Measurements from ENCODE around the gene EFL1. TPM values are rescaled to one million over a fixed set of nuclear protein-coding genes. Genes with fewer than 3 reads are reported as not detected.
"Not testable (repeated sequence)": the region's sequence is repeated elsewhere in the genome, so short reads cannot be mapped to it uniquely, and the experiment has no call there.

EFL1 gene
- total RNA-seq, 1 donor from 2014 or later, result 13.8 TPM

DNA sequence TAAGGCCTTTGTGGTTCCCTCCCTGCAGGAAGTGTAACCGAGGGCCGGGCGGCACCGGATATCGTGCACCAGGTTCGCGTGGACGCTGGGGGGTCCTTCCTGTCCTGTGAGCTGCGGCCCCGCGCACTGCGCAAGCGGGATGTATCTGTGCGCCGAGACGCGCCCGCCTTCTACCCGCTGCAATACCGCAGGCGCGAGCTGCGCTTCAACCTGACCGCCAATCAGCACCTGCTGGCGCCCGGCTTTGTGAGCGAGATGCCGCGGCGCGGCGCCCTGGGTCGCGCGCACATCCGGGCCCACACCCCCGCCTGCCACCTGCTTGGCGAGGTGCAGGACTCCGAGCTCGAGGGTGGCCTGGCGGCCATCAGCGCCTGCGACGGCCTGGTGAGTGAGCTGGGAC is 36.0 kb upstream of the EFL1 start:
- no peaks in the 10 kb centered on the region for H3K9me3 ChIP-seq
- DNase-seq, result peak; percentile 58

DNA sequence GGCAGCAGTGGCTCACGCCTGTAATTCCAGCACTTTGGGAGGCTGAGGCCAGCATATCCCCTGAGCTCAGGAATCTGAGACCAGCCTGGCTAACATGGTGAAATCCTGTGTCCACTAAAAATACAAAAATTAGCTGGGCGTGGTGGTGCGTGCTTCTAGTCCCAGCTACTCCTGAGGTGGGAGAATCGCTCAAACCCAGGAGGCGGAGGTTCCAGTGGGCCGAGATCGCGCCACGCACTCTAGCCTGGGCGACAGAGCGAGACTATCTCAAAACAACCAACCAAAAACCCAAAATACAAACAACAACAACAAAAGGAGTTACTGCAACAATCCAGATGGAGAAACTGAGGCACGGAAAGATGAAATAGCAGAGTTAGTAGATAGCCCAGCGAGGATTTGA is 35.5 kb upstream of the EFL1 start:
- no peaks in the 10 kb centered on the region for H3K36me3 ChIP-seq
- ATAC-seq (no peak), DNase-seq (peak; percentile 17)
- no peak overlapping the region for H3K4me3 ChIP-seq
- no peaks in the 10 kb centered on the region for H3K4me1 ChIP-seq
- no peak overlapping the region for H3K27ac ChIP-seq
- H3K27me3 ChIP-seq, result no peaks in the 10 kb centered on the region
- no peaks in the 10 kb centered on the region for H3K9me3 ChIP-seq
- intact Hi-C loops (cut with DNase I), result no loop called here
- TF ChIP-seq, protein P1, sequence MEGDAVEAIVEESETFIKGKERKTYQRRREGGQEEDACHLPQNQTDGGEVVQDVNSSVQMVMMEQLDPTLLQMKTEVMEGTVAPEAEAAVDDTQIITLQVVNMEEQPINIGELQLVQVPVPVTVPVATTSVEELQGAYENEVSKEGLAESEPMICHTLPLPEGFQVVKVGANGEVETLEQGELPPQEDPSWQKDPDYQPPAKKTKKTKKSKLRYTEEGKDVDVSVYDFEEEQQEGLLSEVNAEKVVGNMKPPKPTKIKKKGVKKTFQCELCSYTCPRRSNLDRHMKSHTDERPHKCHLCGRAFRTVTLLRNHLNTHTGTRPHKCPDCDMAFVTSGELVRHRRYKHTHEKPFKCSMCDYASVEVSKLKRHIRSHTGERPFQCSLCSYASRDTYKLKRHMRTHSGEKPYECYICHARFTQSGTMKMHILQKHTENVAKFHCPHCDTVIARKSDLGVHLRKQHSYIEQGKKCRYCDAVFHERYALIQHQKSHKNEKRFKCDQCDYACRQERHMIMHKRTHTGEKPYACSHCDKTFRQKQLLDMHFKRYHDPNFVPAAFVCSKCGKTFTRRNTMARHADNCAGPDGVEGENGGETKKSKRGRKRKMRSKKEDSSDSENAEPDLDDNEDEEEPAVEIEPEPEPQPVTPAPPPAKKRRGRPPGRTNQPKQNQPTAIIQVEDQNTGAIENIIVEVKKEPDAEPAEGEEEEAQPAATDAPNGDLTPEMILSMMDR (IDR thresholded peaks at IDR 0.05), result no peak

More for the DNA sequence above, 36.0 kb upstream of the EFL1 start:
- H3K36me3 ChIP-seq, result no peaks in the 10 kb centered on the region
- no peak overlapping the region for H3K4me3 ChIP-seq
- intact Hi-C loops (cut with DNase I), result no loop called here
- no peak overlapping the region for H3K27ac ChIP-seq
- ATAC-seq, result peak; percentile 12
- TF ChIP-seq, protein P1 (IDR thresholded peaks at IDR 0.05), result no peak
- no peaks in the 10 kb centered on the region for H3K4me1 ChIP-seq
- H3K27me3 ChIP-seq, result no peaks in the 10 kb centered on the region

DNA sequence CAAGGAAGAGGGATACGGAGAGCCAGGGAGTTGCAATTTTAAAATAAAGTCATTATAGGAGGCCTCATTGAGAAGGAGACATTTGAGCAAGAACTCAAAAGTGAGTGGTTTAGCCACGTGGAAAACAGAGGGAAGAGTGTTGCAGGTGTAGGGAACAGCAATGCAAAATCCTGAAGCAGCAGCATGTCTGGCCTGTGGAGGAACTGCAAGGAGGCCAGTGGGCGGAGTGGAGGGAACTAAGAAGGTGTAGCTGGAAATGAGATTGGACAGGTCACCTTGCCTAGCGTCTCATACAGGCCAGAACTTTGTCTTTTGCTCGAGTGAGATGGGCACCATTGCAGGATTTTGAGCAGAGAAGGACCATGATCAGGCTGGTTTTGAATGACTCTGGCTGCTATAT is 35.0 kb upstream of the EFL1 start:
- H3K27me3 ChIP-seq, result no peaks in the 10 kb centered on the region
- no peaks in the 10 kb centered on the region for H3K9me3 ChIP-seq
- no peak overlapping the region for H3K4me3 ChIP-seq
- TF ChIP-seq, protein P1 (IDR thresholded peaks at IDR 0.05), result no peak
- no peaks in the 10 kb centered on the region for H3K4me1 ChIP-seq
- H3K27ac ChIP-seq, result no peak overlapping the region
- no peak for ATAC-seq
- H3K36me3 ChIP-seq, result no peaks in the 10 kb centered on the region
- intact Hi-C loops (cut with DNase I), result no loop called here
- peak; percentile 26 for DNase-seq

DNA sequence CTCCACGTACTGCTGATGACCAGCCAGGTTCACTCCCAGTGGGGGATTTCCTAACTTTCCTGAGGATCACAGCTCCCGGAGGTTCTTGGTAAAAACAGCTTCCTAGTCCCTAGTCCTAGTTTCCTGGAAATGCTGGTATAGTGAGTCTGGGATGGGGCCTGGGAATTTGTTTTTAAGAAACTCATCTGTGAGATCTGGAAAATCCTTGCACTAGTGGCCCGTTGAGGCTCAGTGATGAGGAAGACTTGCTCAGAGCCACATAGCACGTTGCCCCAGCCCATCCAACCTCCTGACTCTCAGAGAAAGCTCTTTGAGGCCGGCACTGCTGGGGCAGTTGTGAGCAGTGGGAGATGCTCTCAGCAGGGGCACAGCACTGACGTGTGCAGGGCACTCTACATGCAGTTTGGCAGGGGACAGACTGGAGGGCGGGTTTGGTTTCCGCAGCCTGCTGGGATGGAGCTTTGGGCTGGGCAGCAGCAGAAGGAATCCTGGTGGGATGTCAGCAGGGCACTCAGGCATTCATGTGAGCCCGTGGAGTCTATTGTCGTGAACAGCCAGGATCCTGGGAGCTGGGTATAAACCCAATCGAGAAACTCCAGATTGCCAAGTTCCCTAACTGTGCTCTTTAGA is 31.6 kb upstream of the EFL1 start:
- no peak for ATAC-seq
- no peak overlapping the region for H3K4me3 ChIP-seq
- peak; percentile 23 for DNase-seq
- H3K36me3 ChIP-seq, result no peaks in the 10 kb centered on the region
- H3K4me1 ChIP-seq, result no peaks in the 10 kb centered on the region
- intact Hi-C loops (cut with DNase I), result no loop called here
- no peaks in the 10 kb centered on the region for H3K9me3 ChIP-seq
- H3K27me3 ChIP-seq, result no peaks in the 10 kb centered on the region
- H3K27ac ChIP-seq, result no peak overlapping the region
- TF ChIP-seq, protein P1 (IDR thresholded peaks at IDR 0.05), result no peak

DNA sequence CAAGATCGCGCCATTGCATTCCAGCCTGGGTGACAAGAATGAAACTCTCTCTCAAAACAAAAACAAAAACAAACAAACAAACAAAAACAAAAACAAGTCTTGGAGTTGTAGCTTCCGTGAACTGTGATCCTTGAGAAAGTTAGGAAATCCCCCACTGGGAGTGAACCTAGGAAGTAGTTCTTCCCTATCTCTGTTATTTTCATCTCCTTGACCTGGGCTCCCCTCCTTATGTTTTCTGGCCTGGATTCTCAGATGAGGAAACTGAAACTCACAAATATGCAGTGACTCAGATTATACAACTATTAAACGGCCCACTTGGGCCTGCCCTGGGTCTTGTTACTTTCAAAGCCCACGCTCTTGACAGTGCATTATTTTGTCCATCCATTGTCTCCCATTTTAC is 29.7 kb upstream of the EFL1 start:
- H3K9me3 ChIP-seq, result no peaks in the 10 kb centered on the region
- DNase-seq (no peak), ATAC-seq (no peak)
- H3K36me3 ChIP-seq, result no peaks in the 10 kb centered on the region
- intact Hi-C loops (cut with DNase I), result no loop called here
- H3K4me3 ChIP-seq, result no peak overlapping the region
- TF ChIP-seq, protein P1 (IDR thresholded peaks at IDR 0.05), result no peak
- H3K27ac ChIP-seq, result no peak overlapping the region
- no peaks in the 10 kb centered on the region for H3K27me3 ChIP-seq
- no peaks in the 10 kb centered on the region for H3K4me1 ChIP-seq

DNA sequence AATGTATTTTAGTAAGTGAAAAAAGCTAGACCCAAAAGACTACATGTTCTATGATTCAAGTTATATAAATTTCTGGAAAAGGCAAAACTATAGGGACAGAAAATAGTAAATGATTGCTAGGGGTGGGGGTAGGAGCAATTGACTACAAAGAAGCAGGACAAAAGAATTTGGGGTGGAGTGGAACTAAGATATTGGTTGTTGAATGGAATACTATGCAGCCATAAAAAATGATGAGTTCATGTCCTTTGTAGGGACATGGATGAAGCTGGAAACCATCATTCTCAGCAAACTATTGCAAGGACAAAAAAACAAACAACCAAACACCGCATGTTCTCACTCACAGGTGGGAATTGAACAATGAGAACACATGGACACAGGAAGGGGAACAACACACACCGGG is 25.7 kb upstream of the EFL1 start:
- H3K36me3 ChIP-seq; DNase-seq; H3K27ac ChIP-seq; H3K4me3 ChIP-seq; H3K9me3 ChIP-seq; ATAC-seq; H3K4me1 ChIP-seq; H3K27me3 ChIP-seq; intact Hi-C loops (cut with DNase I): not testable (repeated sequence)

DNA sequence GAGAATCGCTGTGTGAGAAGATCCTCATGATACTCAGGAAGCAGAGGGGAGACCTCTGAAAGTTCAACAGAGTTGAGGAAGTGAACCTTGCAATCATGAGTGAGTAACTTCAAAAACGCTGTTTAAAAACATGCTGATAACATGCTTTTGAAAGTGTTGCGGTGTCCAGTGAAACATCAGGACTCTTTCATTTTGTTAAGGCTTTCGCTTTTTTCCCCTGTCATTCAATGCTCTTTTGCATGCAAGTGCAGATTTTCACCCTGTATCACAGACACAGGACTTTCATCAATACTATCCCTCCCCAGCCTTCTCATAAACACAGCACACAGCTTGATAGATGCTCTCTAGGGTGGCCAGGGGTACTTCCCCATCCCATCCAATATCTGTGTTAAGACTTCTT is 23.9 kb upstream of the EFL1 start:
- intact Hi-C loops (cut with DNase I); ATAC-seq; H3K9me3 ChIP-seq; DNase-seq; H3K4me1 ChIP-seq; H3K27me3 ChIP-seq; H3K36me3 ChIP-seq; H3K4me3 ChIP-seq; H3K27ac ChIP-seq: not testable (repeated sequence)

DNA sequence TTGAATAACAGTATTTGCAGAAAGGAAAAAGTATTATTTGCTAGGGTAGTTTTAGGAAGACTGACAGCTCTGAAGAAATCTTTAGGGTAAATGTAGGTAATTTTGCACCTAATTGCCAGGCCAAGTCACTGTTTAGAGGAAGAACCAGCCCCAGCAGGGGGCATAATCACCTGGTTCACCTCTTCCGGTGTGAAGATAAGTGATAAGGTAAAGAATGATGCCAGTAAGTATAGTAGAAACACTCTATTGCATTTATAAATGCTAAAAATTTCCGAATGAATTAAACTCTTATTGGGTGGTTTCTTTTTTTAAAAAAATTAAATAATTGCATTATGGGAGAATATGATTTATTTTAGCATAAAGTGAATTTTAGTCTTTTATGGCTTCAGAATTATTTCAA is 21.8 kb upstream of the EFL1 start:
- H3K36me3 ChIP-seq; H3K27me3 ChIP-seq; ATAC-seq; intact Hi-C loops (cut with DNase I); H3K4me1 ChIP-seq; H3K9me3 ChIP-seq; H3K4me3 ChIP-seq; H3K27ac ChIP-seq; DNase-seq: not testable (repeated sequence)

DNA sequence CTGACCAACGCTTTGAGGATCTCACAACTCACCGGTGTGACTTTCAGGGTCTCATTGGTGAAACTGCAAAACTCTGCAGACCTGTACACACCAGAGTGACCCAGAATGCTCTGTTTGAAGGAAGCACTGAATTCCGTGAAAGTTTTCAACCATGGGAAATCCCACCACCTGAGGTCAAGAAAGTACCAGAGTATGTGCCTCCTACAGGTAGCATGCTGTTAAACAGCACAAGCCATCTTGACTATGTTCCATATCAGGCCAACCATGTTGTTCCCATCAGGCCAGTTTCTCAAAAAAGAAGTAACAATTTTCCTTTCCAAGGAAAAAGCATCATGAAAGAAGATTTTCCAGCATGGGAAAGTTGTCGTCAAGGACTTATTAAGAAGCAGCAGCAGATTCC is 19.9 kb upstream of the EFL1 start:
- H3K27ac ChIP-seq; ATAC-seq; intact Hi-C loops (cut with DNase I); H3K4me1 ChIP-seq; H3K9me3 ChIP-seq; H3K4me3 ChIP-seq; DNase-seq; H3K36me3 ChIP-seq: not testable (repeated sequence)
- peaks cover 12% of the 10 kb centered on the region for H3K27me3 ChIP-seq
